ENCODE measurements around the gene CAMK2A.

The CAMK2A gene

DNA sequence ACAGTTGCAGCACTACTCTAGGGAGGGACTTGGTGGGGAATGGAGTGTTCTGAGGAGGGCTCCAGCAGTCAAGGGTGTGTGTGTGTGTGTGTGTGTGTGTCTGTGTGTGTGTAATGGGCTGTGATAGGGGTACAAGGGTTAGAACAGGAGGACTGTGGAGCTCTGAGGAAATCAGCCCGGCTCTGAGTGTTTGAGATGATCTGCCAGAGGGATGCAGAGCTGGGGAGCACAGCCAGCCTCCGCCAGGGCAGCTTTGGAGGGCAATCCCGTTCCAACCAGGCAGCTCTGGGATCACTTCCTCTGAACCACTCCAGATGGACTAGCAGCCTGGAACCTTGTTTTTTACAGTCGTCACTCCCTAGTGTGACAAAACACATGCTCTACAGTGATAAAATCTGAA, 102.7 kb downstream of the CAMK2A start:
- no peak for TF ChIP-seq EZH2phosphoT487 (conservative IDR thresholded peaks at IDR 0.05; ENCODE audit: low read length)
- TF ChIP-seq, protein P1, sequence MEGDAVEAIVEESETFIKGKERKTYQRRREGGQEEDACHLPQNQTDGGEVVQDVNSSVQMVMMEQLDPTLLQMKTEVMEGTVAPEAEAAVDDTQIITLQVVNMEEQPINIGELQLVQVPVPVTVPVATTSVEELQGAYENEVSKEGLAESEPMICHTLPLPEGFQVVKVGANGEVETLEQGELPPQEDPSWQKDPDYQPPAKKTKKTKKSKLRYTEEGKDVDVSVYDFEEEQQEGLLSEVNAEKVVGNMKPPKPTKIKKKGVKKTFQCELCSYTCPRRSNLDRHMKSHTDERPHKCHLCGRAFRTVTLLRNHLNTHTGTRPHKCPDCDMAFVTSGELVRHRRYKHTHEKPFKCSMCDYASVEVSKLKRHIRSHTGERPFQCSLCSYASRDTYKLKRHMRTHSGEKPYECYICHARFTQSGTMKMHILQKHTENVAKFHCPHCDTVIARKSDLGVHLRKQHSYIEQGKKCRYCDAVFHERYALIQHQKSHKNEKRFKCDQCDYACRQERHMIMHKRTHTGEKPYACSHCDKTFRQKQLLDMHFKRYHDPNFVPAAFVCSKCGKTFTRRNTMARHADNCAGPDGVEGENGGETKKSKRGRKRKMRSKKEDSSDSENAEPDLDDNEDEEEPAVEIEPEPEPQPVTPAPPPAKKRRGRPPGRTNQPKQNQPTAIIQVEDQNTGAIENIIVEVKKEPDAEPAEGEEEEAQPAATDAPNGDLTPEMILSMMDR (IDR thresholded peaks at IDR 0.05; ENCODE audit: insufficient read depth, low read length, poor library complexity, severe bottlenecking), result no peak
- Histone ChIP-seq H3K79me2 (ENCODE audit: insufficient read depth, low read length) (no peaks in the 10 kb centered on the region), H3K27me3 (ENCODE audit: low read length) (no peaks in the 10 kb centered on the region)

DNA sequence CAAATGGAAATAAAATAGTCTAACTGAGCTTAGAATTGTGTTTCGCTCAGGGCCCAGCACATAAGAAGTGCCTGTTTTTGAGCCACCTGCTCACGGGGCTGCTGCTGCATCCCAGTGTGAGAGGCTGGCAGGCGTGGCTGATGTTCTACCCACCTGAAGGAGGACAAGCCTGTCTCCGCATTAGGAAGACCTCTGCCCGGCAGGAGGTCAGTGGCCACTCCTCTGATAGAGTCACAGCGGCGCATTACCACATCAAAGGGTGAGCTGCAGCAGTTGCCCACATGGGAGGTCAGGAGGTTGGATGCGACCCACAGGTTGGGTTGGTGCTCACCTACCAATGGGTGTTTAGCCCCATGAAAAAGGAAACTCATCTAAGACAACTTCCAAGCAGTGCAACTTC, 103.4 kb downstream of the CAMK2A start:
- H2AFZ ChIP-seq (ENCODE audit: low read depth, low read length, severe bottlenecking), result no peak overlapping the region
- H3K36me3 ChIP-seq (ENCODE audit: low read length), result no peaks in the 10 kb centered on the region
- no peaks in the 10 kb centered on the region for H4K20me1 ChIP-seq (ENCODE audit: low read depth, low read length)
- no peaks in the 10 kb centered on the region for H3F3A ChIP-seq (ENCODE audit: insufficient read depth)
- no peak overlapping the region for H3K27ac ChIP-seq (ENCODE audit: low read depth, low read length)
- H3K9me2 ChIP-seq (replicated peaks; ENCODE audit: insufficient read depth, low read length), result no peaks in the 10 kb centered on the region
- H3K27me3 ChIP-seq (ENCODE audit: low read length), result no peaks in the 10 kb centered on the region
- no peak overlapping the region for H3K4me3 ChIP-seq (ENCODE audit: insufficient read depth, low read length, poor library complexity, severe bottlenecking)
- H3K9me3 ChIP-seq (ENCODE audit: insufficient read depth, low read length), result no peaks in the 10 kb centered on the region
- H3K9ac ChIP-seq (ENCODE audit: low read length), result no peak overlapping the region
- no peaks in the 10 kb centered on the region for H3K79me2 ChIP-seq (ENCODE audit: insufficient read depth, low read length)
- TF ChIP-seq EZH2phosphoT487 (conservative IDR thresholded peaks at IDR 0.05; ENCODE audit: low read length), result no peak
- TF ChIP-seq, protein P1 (IDR thresholded peaks at IDR 0.05; ENCODE audit: insufficient read depth, low read length, poor library complexity, severe bottlenecking), result no peak
- no peak overlapping the region for H3K4me2 ChIP-seq (ENCODE audit: low read depth, low read length, poor library complexity, severe bottlenecking)

More for the DNA sequence above, 102.7 kb downstream of the CAMK2A start:
- H3K9ac ChIP-seq (ENCODE audit: low read length), result no peak overlapping the region
- no peaks in the 10 kb centered on the region for H3F3A ChIP-seq (ENCODE audit: insufficient read depth)
- H3K36me3 ChIP-seq (ENCODE audit: low read length), result no peaks in the 10 kb centered on the region
- no peaks in the 10 kb centered on the region for H3K9me3 ChIP-seq (ENCODE audit: insufficient read depth, low read length)
- no peak overlapping the region for H3K4me3 ChIP-seq (ENCODE audit: insufficient read depth, low read length, poor library complexity, severe bottlenecking)
- no peak overlapping the region for H2AFZ ChIP-seq (ENCODE audit: low read depth, low read length, severe bottlenecking)
- no peak overlapping the region for H3K27ac ChIP-seq (ENCODE audit: low read depth, low read length)
- H4K20me1 ChIP-seq (ENCODE audit: low read depth, low read length), result no peaks in the 10 kb centered on the region
- no peaks in the 10 kb centered on the region for H3K9me2 ChIP-seq (replicated peaks; ENCODE audit: insufficient read depth, low read length)
- no peak overlapping the region for H3K4me2 ChIP-seq (ENCODE audit: low read depth, low read length, poor library complexity, severe bottlenecking)

DNA sequence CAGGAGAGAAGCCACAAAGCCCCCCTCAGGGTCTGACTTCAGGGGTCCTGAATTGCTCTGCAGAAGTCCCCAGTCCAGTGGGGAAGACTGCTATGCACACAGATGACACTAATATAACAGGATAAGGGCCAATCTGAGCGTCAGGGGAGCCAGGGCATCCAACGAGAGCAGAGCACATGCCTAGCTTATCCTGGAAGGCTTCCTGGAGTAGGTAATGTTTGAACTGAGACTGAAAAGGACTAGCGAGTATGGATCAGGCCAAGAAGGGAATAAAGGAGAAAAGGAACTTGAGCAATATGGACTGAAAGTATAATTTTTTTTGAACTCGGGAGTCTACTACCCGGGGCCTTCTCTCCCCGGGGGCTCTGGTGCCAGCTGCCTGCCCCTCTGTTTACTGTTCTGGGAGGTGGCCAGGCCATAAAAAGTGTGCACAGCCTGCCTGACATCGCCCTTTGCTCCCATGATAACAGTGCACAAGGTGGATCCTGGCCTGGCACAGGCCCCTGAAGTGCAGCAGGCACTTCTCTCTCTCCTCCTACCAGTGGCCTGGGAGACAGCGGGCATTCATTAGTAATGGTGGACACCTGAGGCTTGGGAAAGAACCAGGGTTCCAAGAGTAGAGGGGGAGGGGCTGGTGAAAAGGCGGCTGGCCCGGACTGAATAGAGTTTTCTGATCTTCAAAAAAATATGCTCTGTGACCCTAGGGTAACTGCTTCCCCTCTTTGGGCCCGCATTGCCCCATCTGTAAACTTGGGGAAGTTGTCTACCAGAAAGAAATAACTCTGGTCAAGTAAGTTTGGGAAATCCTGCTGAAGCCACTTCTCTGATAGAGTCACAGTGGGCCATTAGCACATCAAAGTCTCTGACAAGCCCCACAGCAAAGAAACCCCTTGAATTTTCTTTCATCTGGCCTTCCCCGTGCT, 104.3 kb downstream of the CAMK2A start:
- TF ChIP-seq, protein P1 (IDR thresholded peaks at IDR 0.05; ENCODE audit: insufficient read depth, low read length, poor library complexity, severe bottlenecking), result no peak
- TF ChIP-seq EZH2phosphoT487 (conservative IDR thresholded peaks at IDR 0.05; ENCODE audit: low read length), result no peak
- Histone ChIP-seq H3F3A (ENCODE audit: insufficient read depth) (no peaks in the 10 kb centered on the region), H3K4me3 (ENCODE audit: insufficient read depth, low read length, poor library complexity, severe bottlenecking) (no peak overlapping the region), H3K9ac (ENCODE audit: low read length) (no peak overlapping the region), H3K4me2 (ENCODE audit: low read depth, low read length, poor library complexity, severe bottlenecking) (no peak overlapping the region), H2AFZ (ENCODE audit: low read depth, low read length, severe bottlenecking) (no peak overlapping the region), H3K36me3 (ENCODE audit: low read length) (no peaks in the 10 kb centered on the region), H3K79me2 (ENCODE audit: insufficient read depth, low read length) (no peaks in the 10 kb centered on the region), H3K9me2 (replicated peaks; ENCODE audit: insufficient read depth, low read length) (no peaks in the 10 kb centered on the region), H3K9me3 (ENCODE audit: insufficient read depth, low read length) (no peaks in the 10 kb centered on the region), H3K27me3 (ENCODE audit: low read length) (no peaks in the 10 kb centered on the region), H3K27ac (ENCODE audit: low read depth, low read length) (no peak overlapping the region), H4K20me1 (ENCODE audit: low read depth, low read length) (no peaks in the 10 kb centered on the region)
